ENCODE data around the gene TCEANC2. TPM values are rescaled to one million over a fixed set of nuclear protein-coding genes. Genes with fewer than 3 reads are reported as not detected.

The TCEANC2 gene
- total RNA-seq, 4 donors from 2014 or later: 4.3 to 5.8 (median 4.4) TPM

DNA sequence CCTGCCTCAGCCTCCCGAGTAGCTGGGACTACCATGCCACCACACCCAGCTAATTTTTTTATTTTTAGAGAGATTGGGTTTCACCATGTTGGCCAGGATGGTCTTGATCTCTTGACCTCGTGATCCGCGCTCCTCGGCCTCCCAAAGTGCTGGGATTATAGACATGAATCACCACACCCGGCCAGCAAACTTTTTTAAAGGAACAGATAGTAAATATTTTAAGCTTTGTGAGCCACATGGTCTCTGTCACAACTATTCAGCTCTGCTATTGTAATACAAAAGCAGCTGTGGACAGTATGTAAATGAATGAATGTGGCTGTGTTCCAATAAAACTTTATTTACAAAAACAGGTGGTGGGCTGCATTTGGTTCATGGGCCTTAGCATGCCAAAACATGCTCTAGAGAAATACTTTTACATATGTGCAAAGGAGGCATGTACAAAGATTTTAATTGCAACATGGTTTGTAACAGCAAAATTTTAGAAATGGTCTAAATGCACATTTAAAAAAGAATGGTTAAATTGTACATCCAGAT, 52.4 kb downstream of the TCEANC2 start:
- 80 to 83% methylated on average over 6 of the region's 6 CpGs for WGBS, 2 donors
- Histone ChIP-seq H3K4me3 (replicated peaks in 1 of 3) (no peak overlapping the region), H3K27me3 (no peaks in the 10 kb centered on the region), H3K27ac (no peak overlapping the region), H3K36me3 (no peaks in the 10 kb centered on the region), H3K9me3 (no peaks in the 10 kb centered on the region), H3K4me1 (no peaks in the 10 kb centered on the region)
- no peak for DNase-seq
- intact Hi-C loops (cut with DNase I): no loop called here
- no peak for TF ChIP-seq POLR2A (IDR thresholded peaks at IDR 0.05)
- TF ChIP-seq, protein P1, sequence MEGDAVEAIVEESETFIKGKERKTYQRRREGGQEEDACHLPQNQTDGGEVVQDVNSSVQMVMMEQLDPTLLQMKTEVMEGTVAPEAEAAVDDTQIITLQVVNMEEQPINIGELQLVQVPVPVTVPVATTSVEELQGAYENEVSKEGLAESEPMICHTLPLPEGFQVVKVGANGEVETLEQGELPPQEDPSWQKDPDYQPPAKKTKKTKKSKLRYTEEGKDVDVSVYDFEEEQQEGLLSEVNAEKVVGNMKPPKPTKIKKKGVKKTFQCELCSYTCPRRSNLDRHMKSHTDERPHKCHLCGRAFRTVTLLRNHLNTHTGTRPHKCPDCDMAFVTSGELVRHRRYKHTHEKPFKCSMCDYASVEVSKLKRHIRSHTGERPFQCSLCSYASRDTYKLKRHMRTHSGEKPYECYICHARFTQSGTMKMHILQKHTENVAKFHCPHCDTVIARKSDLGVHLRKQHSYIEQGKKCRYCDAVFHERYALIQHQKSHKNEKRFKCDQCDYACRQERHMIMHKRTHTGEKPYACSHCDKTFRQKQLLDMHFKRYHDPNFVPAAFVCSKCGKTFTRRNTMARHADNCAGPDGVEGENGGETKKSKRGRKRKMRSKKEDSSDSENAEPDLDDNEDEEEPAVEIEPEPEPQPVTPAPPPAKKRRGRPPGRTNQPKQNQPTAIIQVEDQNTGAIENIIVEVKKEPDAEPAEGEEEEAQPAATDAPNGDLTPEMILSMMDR (IDR thresholded peaks at IDR 0.05): no peak

DNA sequence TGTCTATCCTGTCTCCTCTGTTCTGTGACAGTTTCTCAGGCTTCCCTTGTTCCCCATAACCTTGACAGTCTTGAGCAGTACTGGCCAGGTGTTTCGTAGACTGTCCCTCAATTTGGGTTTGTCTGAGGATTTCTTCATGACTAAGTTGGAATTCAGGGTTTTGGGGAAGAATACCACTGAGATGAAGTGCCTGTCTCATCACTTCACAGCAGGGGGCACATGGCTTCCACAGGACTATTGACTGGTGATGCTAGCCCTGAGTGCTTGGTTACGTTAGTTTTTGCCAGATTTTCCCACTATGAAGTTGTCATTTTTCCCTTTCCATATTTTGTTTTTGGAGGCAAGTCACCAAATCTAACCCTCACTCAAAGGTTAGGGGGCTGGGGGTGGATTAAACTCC, 53.7 kb downstream of the TCEANC2 start:
- TF ChIP-seq, protein P1 (IDR thresholded peaks at IDR 0.05): no peak
- TF ChIP-seq POLR2A (IDR thresholded peaks at IDR 0.05): no peak
- Histone ChIP-seq H3K4me3 (replicated peaks in 1 of 3) (no peak overlapping the region), H3K9me3 (no peaks in the 10 kb centered on the region), H3K27ac (no peak overlapping the region), H3K4me1 (no peaks in the 10 kb centered on the region), H3K27me3 (no peaks in the 10 kb centered on the region), H3K36me3 (no peaks in the 10 kb centered on the region)
- DNase-seq: no peak
- WGBS, 2 donors: 78 to 86% methylated on average over 2 of the region's 2 CpGs
- intact Hi-C loops (cut with DNase I): no loop called here

DNA sequence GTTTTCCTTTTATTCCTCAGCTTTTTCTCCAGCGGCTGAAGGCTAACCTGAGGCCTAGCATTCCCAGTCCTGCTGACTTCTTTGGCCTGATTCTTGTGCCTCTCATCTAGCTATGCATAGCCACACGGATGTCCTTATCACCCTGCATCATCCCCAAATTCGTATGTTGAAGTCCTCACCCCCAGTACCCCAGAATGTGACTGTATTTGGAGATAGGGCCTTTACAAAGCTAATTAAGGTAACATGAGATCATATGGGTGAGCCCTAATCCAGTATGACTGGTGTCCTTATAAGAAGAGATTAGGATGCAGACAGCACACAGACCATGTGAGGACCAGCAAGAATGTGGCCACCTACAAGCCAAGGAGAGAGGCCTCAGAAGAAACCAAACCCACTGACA, 54.7 kb downstream of the TCEANC2 start:
- 91 to 93% methylated on average over 3 of the region's 3 CpGs for WGBS, 2 donors
- Histone ChIP-seq H3K4me3 (replicated peaks in 1 of 3) (no peak overlapping the region), H3K27me3 (no peaks in the 10 kb centered on the region), H3K36me3 (no peaks in the 10 kb centered on the region), H3K9me3 (no peaks in the 10 kb centered on the region), H3K4me1 (no peaks in the 10 kb centered on the region), H3K27ac (no peak overlapping the region)
- intact Hi-C loops (cut with DNase I): no loop called here
- TF ChIP-seq, protein P1 (IDR thresholded peaks at IDR 0.05): no peak
- no peak for TF ChIP-seq POLR2A (IDR thresholded peaks at IDR 0.05)
- DNase-seq: no peak

DNA sequence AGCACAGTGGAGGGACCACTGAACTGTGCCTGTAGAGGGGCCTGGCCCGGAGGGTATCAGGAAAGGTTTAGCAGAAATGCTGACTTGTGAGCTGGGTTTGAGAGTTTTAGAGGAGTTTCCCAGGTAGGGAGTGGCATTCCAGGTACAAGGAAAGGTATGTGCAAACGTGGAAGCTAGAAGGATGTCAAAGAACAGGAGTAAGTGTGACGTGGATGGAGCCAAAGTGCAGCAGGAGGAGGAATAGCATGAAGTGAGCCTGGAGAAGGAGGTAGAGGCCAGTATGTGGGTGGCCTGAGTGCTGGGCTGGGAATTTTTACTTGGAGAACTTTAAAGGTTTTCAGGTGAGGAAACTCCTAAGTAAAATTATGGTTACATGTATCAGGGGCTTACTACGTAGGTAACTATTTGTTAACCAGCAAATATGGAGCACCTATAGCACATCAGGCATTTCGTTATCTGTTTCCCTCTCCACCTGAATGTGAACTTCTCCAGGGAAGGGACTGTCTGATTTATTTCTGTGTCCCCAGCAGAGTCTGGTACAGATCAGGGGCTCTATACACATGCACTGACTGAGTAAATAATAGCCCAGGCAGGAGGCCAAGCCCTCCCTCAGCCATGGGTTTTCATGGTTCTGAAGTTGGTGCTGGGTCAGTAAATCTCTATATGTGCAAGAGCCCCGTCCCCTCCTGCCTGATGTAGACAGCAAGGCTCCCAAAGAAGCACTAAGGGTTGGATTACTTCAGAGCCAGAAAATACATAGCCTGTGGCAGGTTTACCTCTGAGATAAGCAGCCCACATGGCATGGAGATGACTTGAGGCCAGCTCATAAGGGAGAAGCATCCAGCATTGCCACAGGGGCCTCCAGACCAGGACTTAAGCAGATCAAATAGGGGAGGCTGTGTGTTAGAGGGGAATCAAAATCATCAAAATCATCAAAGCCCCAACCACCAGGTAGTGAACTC, 56.0 kb downstream of the TCEANC2 start:
- no peaks in the 10 kb centered on the region for H3K27me3 ChIP-seq
- no peaks in the 10 kb centered on the region for H3K36me3 ChIP-seq
- H3K4me3 ChIP-seq (replicated peaks in 1 of 3): no peak overlapping the region
- WGBS, 2 donors: 85 to 86% methylated on average over 6 of the region's 6 CpGs
- TF ChIP-seq, protein P1 (IDR thresholded peaks at IDR 0.05): no peak
- TF ChIP-seq POLR2A (IDR thresholded peaks at IDR 0.05): no peak
- no peaks in the 10 kb centered on the region for H3K9me3 ChIP-seq
- DNase-seq: no peak
- intact Hi-C loops (cut with DNase I): no loop called here
- no peaks in the 10 kb centered on the region for H3K4me1 ChIP-seq
- no peak overlapping the region for H3K27ac ChIP-seq

DNA sequence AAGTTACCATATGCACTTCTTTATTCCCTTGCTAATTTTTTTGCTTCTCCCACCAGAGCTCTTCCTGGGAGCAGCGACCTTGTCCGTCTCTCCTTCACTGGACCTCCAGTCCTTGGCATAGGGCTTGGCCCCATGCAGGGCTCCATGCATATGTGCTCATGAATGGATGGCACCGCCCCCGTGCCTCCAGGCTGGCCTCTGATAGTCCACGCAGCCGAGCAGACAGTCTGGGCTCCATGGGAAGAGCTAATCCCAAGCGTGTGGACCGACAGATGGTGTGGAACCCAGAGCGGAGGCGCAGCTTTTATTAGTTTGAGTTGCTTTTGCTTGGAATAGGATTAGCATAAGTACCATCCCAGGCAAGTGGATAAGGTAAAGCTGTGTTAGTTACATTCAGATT, 57.6 kb downstream of the TCEANC2 start:
- Histone ChIP-seq H3K36me3 (no peaks in the 10 kb centered on the region), H3K27ac (no peak overlapping the region), H3K27me3 (no peaks in the 10 kb centered on the region), H3K9me3 (no peaks in the 10 kb centered on the region), H3K4me3 (replicated peaks in 1 of 3) (no peak overlapping the region), H3K4me1 (no peaks in the 10 kb centered on the region)
- 93 to 97% methylated on average over 10 of the region's 10 CpGs for WGBS, 2 donors
- no peak for DNase-seq
- intact Hi-C loops (cut with DNase I): no loop called here
- TF ChIP-seq, protein P1 (IDR thresholded peaks at IDR 0.05): no peak
- TF ChIP-seq POLR2A (IDR thresholded peaks at IDR 0.05): no peak

Measured in thyroid gland (tissue), 4 donors.